Naive thymus-derived CD8-positive, alpha-beta T cell (primary cell): ENCODE data around the gene ASAP3. TPM values are rescaled to one million over a fixed set of nuclear protein-coding genes. Genes with fewer than 3 reads are reported as not detected.

Experiments used
- ATAC-seq, 2 donors: fragments of 150-1000 bp; cut with Tn5 transposase in 1 of 2; sonication (Bioruptor Pico), chemical (Tn5 transposase) in 1 of 2; 1 replicate in 1 of 2; 2 replicates in 1 of 2; pipeline ENCODE4 v1.10.0; 2021; ENCODE audit warnings: mild to moderate bottlenecking in 2 of 2, moderate library complexity in 2 of 2
- POLR2A ChIA-PET: fragments of 350-600 bp; sonication (Branson Sonifier 250); formaldehyde crosslinking; loops from one replicate; lab custom pipeline; 2021; ENCODE audit warnings: antibody characterized with exemption; lab: Charles Lee
- DNase-seq, 10 donors: peaks; one replicate each; pipeline versions ENCODE4 v3.0.0 to v3.0.0-alpha.2; 2020 to 2022
- H3K27ac Mint-ChIP-seq, 10 donors: one replicate each; pipeline ENCODE4 v1.8.0; 2020 to 2022; ENCODE audit warnings: mild to moderate bottlenecking in 10 of 10, mixed read lengths in 10 of 10, moderate library complexity in 4 of 10, inconsistent platforms in 1 of 10
- H3K27me3 Mint-ChIP-seq, 5 donors: one replicate each; pipeline ENCODE4 v1.8.0; 2021 to 2022; ENCODE audit warnings: mixed read lengths in 5 of 5
- H3K36me3 Mint-ChIP-seq, 3 donors: one replicate each; pipeline ENCODE4 v1.8.0; 2020 to 2022; ENCODE audit warnings: mixed read lengths in 3 of 3, mild to moderate bottlenecking in 2 of 3, inconsistent platforms in 1 of 3
- H3K4me1 Mint-ChIP-seq, 4 donors: one replicate each; pipeline ENCODE4 v1.8.0; 2021 to 2022; ENCODE audit warnings: mixed read lengths in 4 of 4
- H3K4me3 Mint-ChIP-seq, 10 donors: one replicate each; pipeline ENCODE4 v1.8.0; 2020 to 2022; ENCODE audit warnings: mild to moderate bottlenecking in 10 of 10, mixed read lengths in 10 of 10, moderate library complexity in 6 of 10, inconsistent platforms in 1 of 10
- H3K9me3 Mint-ChIP-seq, 9 donors: one replicate each; pipeline ENCODE4 v1.8.0; 2020 to 2022; ENCODE audit warnings: mixed read lengths in 9 of 9, mild to moderate bottlenecking in 3 of 9, inconsistent platforms in 1 of 9, moderate library complexity in 1 of 9
- polyA plus RNA-seq, 3 donors: library from polyadenylated mRNA; unstranded; fragments of 300-500 nt; fragmentation: Illumina TruSeq; gene quantifications; one replicate each; pipeline ENCODE4 v1.2.3, GENCODE V29; 2021
- total RNA-seq, 8 experiments: library from RNA in 2 of 8; stranded (reverse) in 2 of 8; gene quantifications; one replicate each; pipeline ENCODE4 v1.2.3 and lab custom pipeline; 2021 to 2026

The ASAP3 gene
- total RNA-seq (1 to 10 TPM; 2.3 to 2.5 TPM), polyA plus RNA-seq (1 to 10 TPM in 2 of 3 donors, under 1 TPM in 1; 0.61 to 1.2 (median 1.1) TPM), total RNA-seq (lab: John Stamatoyannopoulos, UW) (2.7 to 7.4 (median 5.0) reads per million in 6 experiments)

DNA sequence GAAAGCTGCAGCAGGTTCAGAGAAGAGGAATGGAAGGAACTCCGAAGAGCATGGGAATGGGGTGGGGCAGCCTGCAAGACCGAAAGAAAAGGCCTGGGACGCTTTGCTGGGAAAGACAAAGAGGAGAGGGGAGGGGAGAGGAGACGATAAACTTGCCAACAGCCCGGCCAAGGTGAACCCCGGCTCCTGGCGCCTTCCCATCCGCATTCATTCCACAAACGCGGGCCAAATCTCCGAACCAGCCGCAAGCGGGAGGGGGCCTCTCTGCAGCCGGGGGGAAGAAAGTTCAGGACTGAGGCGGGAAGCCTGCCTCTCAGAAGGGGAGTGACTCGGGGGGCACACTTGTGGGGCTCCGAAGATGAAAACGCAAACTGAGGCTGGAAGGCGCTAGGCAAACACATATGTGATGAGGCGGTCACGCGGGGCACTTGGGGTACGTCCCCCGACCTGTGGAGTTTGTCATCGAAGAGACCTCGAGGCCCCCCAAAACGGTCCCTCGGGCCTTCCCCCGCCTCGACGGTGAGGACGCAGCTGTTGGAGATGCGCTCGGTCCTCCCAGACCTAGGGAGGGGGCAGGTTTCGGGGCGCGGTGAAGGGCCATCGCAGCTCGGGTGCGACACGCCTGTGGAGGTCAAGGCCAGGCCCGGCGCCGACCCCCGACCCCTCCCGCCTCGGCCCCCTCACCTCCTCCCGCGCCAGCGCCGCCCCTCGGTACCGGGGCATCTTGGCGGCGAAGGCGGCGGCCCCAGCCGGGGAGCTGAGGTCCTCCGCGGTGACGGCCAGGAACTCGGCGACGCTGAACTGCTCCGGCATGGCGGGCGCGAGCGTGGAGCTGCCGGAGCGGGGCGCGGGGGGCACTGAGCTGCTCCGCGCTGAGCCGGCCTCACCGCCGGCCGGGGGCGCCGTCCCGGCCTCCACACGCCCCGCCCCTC is at the start of gene ASAP3:
Gene ASAP3, minus strand, starts transcription at position 859 of the 932 bp plus-strand sequence. Its CDS starts 46 bp downstream, at position 813.
- peaks cover 0 to 9% (median 7%) of the 10 kb centered on the region in 5 donors for H3K27me3 Mint-ChIP-seq
- no peaks in the 10 kb centered on the region for H3K9me3 Mint-ChIP-seq
- peak within 1 kb of the TSS; percentile 16 to 89 (median 84) for H3K27ac Mint-ChIP-seq
- ATAC-seq (peak; percentile 65 to 75), DNase-seq (peak in 6 of 10 donors; percentile 6 to 70 (median 25))
- no peaks in the 10 kb centered on the region for H3K36me3 Mint-ChIP-seq
- POLR2A ChIA-PET, result interaction anchor here (0.7 to 2.0 kb wide), 9 partner anchors 13 to 208 kb away, joined by 3 to 15 read pairs (median 5); partner anchors contain the start of genes RPL11 and TCEA3
- H3K4me3 Mint-ChIP-seq, result peak within 1 kb of the TSS; percentile 84 to 95 (median 90)
- peaks cover 13 to 20% (median 18%) of the 10 kb centered on the region in 4 donors for H3K4me1 Mint-ChIP-seq

DNA sequence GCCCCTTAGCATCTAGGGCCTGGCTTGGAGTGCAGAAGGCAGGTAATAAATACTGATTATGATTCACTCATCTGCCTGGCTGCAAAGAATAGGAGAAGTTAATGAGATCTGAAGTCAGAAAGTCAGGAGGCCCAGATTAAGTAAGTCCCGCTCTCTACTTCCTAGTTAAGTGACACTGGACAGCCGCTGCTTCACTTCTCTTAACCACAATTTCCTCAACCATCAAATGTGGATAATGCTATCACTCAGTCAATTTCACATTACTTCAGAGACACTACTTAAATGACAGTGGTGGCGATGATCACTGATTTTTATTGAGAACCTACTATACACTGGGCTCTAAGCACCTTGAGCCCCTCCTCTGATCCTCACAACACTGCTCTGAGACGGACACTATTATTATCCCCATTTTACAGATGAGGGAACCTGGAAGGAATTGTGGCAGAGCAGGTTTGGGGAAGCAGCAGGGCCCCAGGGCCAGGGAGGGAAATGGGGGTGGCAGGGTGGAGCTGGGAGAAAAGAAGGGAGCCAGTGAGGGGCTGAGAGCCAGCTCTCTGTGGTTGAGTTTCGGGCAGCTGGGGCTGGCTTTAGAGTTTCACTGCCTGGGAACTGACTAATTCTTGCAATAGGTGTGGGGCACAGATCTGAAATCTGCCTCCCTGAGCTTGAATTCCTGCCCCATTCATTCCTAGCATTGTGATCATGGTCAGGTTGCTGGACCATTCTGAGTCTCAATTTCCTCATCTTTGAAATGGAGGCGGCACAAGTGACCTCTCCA is 49.5 kb upstream of the ASAP3 start:
- peaks cover 13 to 61% (median 42%) of the 10 kb centered on the region in 4 donors for H3K4me1 Mint-ChIP-seq

GRCh38 chr1:23531562-23532094 is 47.6 kb upstream of the ASAP3 start:
- Mint-ChIP-seq H3K4me1 (peaks cover 18 to 73% (median 60%) of the 10 kb centered on the region in 4 donors), H3K36me3 (no peaks in the 10 kb centered on the region), H3K27me3 (peaks cover 0 to 4% (median 0%) of the 10 kb centered on the region in 5 donors), H3K27ac (peak overlapping the region in 8 of 10 donors; percentile 44 to 81 (median 70)), H3K4me3 (peak overlapping the region; percentile 80 to 94 (median 91)), H3K9me3 (no peaks in the 10 kb centered on the region)
- DNase-seq (no peak), ATAC-seq (no peak)
- POLR2A ChIA-PET, result interaction anchor here (0.5 to 2.5 kb wide), 7 partner anchors 9 to 109 kb away, joined by 3 to 12 read pairs (median 5); no protein-coding TSS in a partner anchor

More for the DNA sequence above, 49.5 kb upstream of the ASAP3 start:
- Mint-ChIP-seq H3K27ac (peak overlapping the region in 2 of 10 donors; percentile 63 to 67), H3K27me3 (peaks cover 0 to 4% (median 0%) of the 10 kb centered on the region in 5 donors), H3K9me3 (no peaks in the 10 kb centered on the region), H3K4me3 (peak overlapping the region in 2 of 10 donors; percentile 2 to 52), H3K36me3 (no peaks in the 10 kb centered on the region)
- ATAC-seq (no peak), DNase-seq (peak in 1 of 10 donors; percentile 34)
- POLR2A ChIA-PET, result interaction anchor here (1.1 to 2.5 kb wide), 2 partner anchors 35 to 38 kb away, joined by 3 to 10 read pairs; no protein-coding TSS in a partner anchor

DNA sequence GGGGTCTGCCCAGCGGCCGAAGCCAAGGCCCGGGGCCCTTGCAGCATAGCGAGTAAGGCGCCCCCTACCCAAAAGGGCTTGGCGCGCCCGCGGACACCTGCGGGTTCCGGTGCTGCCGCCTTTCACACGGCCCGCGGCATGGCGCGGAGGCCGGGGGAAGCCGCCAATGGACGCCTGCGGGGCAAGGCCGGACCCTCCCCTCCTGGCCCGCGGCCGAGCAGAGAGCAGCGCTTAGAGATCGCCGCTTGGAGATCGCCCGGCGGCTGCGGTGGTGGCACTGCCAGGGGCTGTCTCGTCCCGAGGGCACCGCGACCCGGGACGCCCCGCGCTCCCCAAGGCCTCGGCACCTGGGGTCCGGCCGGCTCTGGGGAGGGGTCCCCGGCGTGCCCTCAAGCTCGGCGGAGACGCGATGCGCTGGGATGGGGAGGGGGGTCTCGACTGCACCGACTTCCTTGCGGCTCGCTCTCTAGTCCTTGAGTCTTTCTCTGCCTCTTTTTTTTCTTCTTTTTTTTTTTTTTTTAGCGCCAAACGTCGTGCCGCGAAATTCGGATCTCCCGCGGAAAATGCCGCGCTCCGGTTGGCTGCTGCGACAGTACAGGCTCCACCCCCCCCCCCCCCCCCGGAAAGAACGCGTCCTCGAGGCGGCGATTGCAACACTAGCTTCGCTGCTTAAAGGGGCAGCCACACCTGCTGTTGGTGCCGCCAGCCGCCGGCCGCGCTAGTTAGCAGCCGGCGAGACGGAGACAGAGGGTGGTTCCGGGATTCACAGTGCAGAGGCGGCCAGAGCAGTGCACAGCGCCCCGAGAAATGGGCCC is 47.0 kb upstream of the ASAP3 start, which contains the start of gene E2F2:
Gene E2F2, minus strand, starts transcription at position 487 of the 815 bp plus-strand sequence. Its CDS starts 440 bp downstream, at position 47.
- DNase-seq (peak; percentile 69 to 89 (median 76)), ATAC-seq (peak; percentile 86 to 90)
- Mint-ChIP-seq H3K4me1 (peaks cover 22 to 80% (median 66%) of the 10 kb centered on the region in 4 donors), H3K4me3 (peak within 1 kb of the TSS; percentile 80 to 94 (median 91)), H3K27ac (peak within 1 kb of the TSS in 9 of 10 donors; percentile 50 to 81 (median 73)), H3K9me3 (no peaks in the 10 kb centered on the region), H3K27me3 (peaks cover 0 to 4% (median 0%) of the 10 kb centered on the region in 5 donors), H3K36me3 (no peaks in the 10 kb centered on the region)
- POLR2A ChIA-PET, result interaction anchor here (0.7 to 3.7 kb wide), 11 partner anchors 10 to 161 kb away, joined by 3 to 19 read pairs (median 5); partner anchors contain the start of gene RPL11

GRCh38 chr1:23530087-23530746 is 46.2 kb upstream of the ASAP3 start:
- POLR2A ChIA-PET, result interaction anchor here (0.6 to 3.7 kb wide), 8 partner anchors 10 to 161 kb away, joined by 3 to 19 read pairs (median 4); partner anchors contain the start of gene RPL11
- peak in 1 of 10 donors; percentile 5 for DNase-seq
- Mint-ChIP-seq H3K36me3 (no peaks in the 10 kb centered on the region), H3K9me3 (no peaks in the 10 kb centered on the region), H3K27ac (peak overlapping the region in 2 of 10 donors; percentile 69 to 73), H3K27me3 (peaks cover 0 to 4% (median 0%) of the 10 kb centered on the region in 5 donors), H3K4me1 (peaks cover 28 to 82% (median 74%) of the 10 kb centered on the region in 4 donors), H3K4me3 (peak overlapping the region; percentile 7 to 79 (median 50))
- ATAC-seq, result no peak

- peaks cover 28 to 88% (median 81%) of the 10 kb centered on the region in 4 donors for H3K4me1 Mint-ChIP-seq
- no peaks in the 10 kb centered on the region for H3K9me3 Mint-ChIP-seq
- POLR2A ChIA-PET, result interaction anchor here (0.6 to 3.7 kb wide), 9 partner anchors 8 to 108 kb away, joined by 3 to 19 read pairs (median 7); partner anchors contain the start of gene ID3
- H3K27me3 Mint-ChIP-seq, result peaks cover 0 to 4% (median 0%) of the 10 kb centered on the region in 5 donors
- no peak for DNase-seq
- ATAC-seq, result no peak
- peak overlapping the region in 9 of 10 donors; percentile 20 to 79 (median 65) for H3K4me3 Mint-ChIP-seq
- no peaks in the 10 kb centered on the region for H3K36me3 Mint-ChIP-seq
- peak overlapping the region in 7 of 10 donors; percentile 34 to 85 (median 69) for H3K27ac Mint-ChIP-seq
Measured at GRCh38 chr1:23529146-23530086, 45.4 kb upstream of the ASAP3 start.

- H3K9me3 Mint-ChIP-seq, result no peaks in the 10 kb centered on the region
- peak overlapping the region; percentile 55 to 79 (median 66) for H3K4me3 Mint-ChIP-seq
- peak; percentile 54 to 64 for ATAC-seq
- peak overlapping the region in 9 of 10 donors; percentile 9 to 85 (median 73) for H3K27ac Mint-ChIP-seq
- peak; percentile 36 to 84 (median 58) for DNase-seq
- peaks cover 28 to 92% (median 83%) of the 10 kb centered on the region in 4 donors for H3K4me1 Mint-ChIP-seq
- no peaks in the 10 kb centered on the region for H3K36me3 Mint-ChIP-seq
- POLR2A ChIA-PET, result interaction anchor here (0.7 to 3.7 kb wide), 11 partner anchors 9 to 184 kb away, joined by 3 to 19 read pairs (median 6); partner anchors contain the start of genes HNRNPR and ID3
- peaks cover 0 to 4% (median 0%) of the 10 kb centered on the region in 5 donors for H3K27me3 Mint-ChIP-seq
Measured at GRCh38 chr1:23528250-23528978, 44.4 kb upstream of the ASAP3 start.

DNA sequence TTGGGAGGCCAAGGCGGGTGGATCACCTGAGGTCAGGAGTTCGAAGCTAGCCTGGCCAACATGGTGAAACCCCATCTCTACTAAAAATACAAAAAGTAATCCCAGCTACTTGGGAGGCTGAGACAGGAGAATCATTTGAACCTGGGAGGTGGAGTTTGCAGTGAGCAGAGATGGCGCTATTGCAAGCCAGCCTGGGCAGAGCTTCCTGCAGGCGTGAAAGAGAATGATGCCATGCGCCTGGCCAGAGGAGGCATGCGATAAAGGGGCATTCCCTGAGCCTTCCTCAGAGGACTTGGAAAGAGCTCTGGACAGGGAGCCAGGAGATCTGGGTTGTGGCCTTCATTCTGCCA is 43.9 kb upstream of the ASAP3 start:
- no peak for DNase-seq
- Mint-ChIP-seq H3K27ac (peak overlapping the region in 6 of 10 donors; percentile 43 to 85 (median 74)), H3K27me3 (peaks cover 0 to 4% (median 0%) of the 10 kb centered on the region in 5 donors), H3K36me3 (no peaks in the 10 kb centered on the region), H3K9me3 (no peaks in the 10 kb centered on the region), H3K4me1 (peaks cover 24 to 90% (median 79%) of the 10 kb centered on the region in 4 donors), H3K4me3 (peak overlapping the region; percentile 55 to 79 (median 66))
- POLR2A ChIA-PET, result interaction anchor here (0.7 to 3.7 kb wide), 10 partner anchors 9 to 184 kb away, joined by 3 to 19 read pairs (median 6); partner anchors contain the start of gene HNRNPR
- ATAC-seq, result peak; percentile 7 to 22

DNA sequence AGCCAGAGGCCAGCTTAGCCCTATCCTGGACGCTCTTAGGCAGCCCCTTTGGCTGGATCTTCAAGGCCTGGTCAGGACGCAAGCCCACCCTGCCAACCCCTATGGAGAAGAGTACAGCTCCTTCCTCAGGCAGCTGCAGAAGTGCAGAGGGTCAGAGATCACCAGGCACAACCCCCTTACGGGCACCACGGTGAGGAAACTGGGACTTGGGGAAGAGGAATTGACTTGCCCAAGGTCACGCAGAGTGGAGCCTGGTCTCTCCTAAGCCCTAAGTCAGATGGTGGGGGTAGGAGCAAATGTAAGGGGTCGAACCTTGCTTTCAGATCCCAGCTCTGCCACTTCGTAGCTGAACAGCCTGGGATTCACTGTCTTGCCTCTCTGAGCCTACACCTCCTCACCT is 43.4 kb upstream of the ASAP3 start:
- no peaks in the 10 kb centered on the region for H3K9me3 Mint-ChIP-seq
- peaks cover 23 to 92% (median 80%) of the 10 kb centered on the region in 4 donors for H3K4me1 Mint-ChIP-seq
- POLR2A ChIA-PET, result interaction anchor here (0.5 to 2.5 kb wide), 9 partner anchors 10 to 183 kb away, joined by 3 to 14 read pairs (median 5); partner anchors contain the start of gene HNRNPR
- H3K27ac Mint-ChIP-seq, result peak overlapping the region in 2 of 10 donors; percentile 85 to 90
- no peak for ATAC-seq
- peak overlapping the region in 7 of 10 donors; percentile 24 to 75 (median 65) for H3K4me3 Mint-ChIP-seq
- DNase-seq, result no peak
- no peaks in the 10 kb centered on the region for H3K36me3 Mint-ChIP-seq
- H3K27me3 Mint-ChIP-seq, result peaks cover 0 to 4% (median 0%) of the 10 kb centered on the region in 5 donors
